HG03066 (cell line): ENCODE data around the gene CYP24A1.
A peak's percentile ranks its signal among the peaks of the same experiment; 100 is the strongest.

Experiments
- ATAC-seq: cut with Tn5 transposase; IDR thresholded peaks from one replicate; pipeline ENCODE4 v1.9.1; 2021; ENCODE audit warnings: low read depth; ENCODE audit not compliant: unreplicated experiment

CYP24A1 gene

DNA sequence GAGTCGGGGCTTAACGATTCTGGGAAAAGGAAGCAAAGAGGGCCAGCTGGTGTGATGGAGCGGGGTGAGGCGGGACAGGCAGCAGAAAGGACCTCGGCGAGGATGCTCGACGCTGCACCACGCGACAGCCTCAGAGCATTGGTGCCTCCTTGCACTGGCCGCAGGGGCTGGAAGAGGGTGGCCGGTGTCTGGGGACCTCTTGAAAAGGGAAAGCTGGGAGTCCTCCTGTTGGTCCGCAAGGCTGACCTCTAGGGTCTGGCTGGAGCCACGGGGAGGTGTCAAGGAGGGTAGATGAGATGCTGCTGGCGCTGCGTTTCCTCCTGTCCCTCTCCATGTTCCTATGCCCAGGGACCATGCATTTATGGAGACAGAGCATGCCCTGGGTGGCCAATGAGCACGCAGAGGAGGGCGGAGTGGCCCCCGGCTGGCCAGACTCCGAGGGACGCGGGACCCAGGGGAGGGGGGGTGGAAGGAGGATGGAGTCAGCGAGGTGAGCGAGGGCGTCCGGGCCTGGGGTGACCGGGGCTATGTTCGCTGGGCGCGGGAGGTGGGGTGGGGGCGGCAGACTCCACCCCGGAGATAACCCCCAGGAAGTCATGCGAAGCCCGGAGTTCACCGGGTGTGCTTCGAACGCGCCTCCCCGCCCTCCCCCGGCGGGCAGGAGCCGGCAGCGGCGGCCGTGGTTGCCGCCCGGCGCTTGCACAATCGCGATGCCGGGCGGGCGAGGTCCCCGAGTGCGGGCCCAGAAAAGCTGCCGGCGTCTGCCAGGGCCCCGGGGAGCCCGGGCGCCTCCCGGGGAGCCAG, at the start of gene CYP24A1:
Gene CYP24A1, minus strand, starts transcription at position 334 of the 804 bp plus-strand sequence. CDS start 407 bp downstream, outside the sequence.
- no peak for ATAC-seq

DNA sequence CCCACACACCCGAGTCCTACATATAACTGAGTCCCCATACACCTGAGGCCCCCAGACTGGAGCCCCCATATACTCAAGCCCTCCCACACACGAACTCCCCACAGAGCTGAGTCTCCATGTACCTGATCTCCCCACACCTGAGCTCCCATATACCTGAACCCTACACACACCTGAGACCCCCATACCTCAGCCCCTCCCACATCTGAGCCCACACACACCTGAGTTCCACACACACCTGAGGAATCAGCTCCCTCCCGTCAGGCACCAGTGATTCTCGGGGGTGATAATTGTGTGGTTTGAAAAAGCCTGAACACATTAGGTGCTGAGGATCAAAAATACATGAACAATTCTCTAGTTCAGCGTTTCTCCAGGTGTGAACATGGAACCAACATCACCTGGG, 49.5 kb upstream of the CYP24A1 start:
- ATAC-seq: no peak

DNA sequence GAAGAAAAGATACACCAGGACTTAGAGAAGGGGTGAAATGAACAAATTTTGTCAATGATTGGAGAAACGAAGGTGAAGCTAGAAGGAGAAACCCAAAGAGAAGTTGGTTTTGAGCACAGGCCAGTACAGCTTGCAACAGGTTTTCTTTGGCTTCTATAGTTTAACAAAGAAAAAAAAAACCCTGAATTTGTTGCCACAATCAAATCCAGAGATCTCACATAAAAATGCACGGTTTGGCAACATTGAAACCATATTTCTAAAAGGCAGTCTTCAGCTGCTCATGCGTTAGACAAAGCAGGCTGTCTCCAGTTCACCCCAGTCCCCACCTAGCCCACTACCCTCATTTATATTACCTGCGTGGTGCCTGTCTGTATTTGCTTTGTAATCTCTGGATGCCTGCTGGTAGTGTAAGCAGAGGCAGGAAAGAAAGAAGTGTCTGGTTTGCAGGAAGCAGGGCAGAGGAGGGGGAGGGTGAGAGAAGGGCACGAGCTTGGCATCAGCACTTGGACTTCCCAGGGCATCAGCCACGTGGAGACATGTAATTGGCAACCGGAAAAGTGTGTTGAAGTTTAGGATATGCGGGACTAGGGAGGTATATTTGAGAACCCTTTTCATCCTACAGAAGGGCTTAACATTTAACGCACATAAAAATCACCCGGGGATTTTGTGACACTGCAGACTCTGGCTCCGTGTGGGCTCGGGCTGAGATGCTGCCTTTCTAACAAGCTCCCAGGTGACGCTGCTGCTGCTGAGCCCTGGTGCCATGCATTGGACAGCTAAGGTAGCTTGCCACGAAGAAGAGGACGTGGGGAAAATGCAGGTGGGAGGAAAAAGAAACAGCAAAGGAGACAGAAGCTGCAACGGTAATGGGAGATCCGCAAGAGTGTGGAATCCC, 48.5 kb upstream of the CYP24A1 start:
- ATAC-seq: no peak

DNA sequence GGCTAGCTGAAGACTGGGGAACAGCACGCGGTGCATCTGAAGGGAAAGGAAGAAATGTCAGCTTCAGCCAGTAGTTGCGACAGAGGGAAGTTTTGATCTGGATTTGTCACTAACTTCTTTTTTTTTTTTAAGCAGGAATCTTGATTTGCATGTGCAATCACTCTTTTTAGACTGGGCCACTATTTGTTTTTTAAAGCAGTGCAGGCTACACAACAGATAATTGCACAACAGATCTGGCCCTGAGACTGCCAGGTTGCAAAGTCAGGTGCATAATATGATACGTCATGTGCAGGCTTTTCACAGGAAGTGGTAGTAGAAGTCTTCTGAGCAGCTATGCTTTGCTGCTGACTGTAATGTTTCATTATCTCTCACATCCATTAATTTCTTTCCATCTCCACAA, 47.6 kb upstream of the CYP24A1 start:
- no peak for ATAC-seq

DNA sequence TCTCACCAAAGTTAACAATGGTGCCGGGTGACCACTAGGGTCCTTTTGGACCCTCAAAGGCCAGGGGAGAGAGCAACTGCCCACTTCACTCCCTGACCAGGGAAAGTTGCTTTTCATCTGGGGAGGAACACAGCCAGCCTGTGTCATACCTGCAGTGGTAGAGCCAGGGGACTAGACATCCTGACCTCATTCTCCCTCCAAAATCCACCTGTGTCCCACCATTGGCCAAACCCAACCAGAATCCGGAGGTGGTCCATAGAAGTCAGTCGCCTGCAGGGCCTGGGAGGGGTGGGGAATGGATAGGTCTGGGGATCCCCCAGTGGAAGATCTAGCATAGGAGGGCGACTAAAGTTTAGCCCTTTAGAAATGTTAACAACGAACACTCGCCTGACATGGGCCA, 46.9 kb upstream of the CYP24A1 start:
- ATAC-seq: no peak

DNA sequence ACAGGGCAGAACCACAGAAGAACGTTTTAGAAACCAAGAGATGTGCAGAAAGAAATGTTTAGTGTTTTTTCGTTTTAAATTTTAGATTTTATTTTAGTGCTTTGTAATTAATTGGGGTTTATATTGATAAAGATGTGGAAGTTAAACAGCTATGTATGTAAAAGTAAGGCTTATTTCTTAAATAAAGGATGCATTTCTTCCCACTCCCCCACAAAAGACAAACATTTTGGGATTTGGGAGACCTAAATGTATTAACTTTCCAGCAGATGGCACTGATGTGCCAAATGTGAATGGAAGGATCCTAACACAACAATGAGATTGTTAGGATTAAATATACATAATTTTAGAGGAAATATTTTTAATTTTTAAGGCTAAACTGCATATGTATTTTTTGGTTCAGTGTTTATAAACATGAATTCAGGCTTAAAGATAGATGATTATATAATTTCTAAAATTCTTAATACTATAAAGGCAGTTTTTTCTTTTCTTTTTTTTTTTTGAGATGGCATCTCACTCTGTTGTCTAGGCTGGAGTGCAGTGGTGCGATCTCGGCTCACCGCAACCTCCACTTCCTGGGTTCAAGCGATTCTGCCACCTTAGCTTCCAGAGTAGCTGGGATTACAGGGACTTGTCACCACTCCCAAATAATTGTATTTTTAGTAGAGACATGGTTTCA, 46.1 kb upstream of the CYP24A1 start:
- no peak for ATAC-seq

DNA sequence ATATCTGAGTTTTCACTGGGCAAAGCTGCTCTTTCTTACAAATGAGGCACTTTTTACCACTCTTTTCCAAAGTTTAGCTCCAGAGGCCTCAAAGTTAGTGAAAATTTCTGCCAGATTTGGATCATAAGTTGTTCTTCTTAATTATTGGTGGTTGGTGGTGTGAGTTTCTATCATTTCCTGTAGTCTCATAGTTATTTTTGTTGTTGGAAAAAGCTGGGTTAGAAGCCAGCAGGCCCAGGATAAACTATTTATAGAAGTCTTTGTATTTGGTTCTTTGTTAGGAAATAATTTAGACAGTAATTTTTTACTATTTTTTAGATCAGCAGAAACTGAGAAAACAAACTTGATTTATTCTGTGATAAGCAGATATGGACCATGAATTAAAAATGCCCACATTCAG, 44.7 kb upstream of the CYP24A1 start:
- no peak for ATAC-seq

DNA sequence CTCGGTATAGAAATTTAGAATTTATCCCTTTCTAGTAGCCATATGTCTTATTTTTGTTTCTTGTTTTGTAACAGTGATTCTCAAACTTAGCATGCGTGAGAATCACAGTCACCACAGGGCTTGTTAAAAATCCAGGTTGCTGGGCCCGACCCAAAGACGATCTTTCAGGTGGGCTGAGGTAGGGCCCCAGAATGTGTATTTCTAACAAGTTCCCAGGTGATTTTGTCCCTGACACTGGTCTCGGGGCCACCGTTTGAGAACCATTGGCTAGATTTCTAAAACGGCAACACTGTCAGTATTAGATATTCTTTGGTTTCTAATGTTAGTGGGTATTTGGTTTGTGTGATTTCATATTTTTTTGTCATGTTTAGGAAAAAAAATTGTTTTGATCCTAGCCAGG, 44.0 kb upstream of the CYP24A1 start:
- no peak for ATAC-seq

DNA sequence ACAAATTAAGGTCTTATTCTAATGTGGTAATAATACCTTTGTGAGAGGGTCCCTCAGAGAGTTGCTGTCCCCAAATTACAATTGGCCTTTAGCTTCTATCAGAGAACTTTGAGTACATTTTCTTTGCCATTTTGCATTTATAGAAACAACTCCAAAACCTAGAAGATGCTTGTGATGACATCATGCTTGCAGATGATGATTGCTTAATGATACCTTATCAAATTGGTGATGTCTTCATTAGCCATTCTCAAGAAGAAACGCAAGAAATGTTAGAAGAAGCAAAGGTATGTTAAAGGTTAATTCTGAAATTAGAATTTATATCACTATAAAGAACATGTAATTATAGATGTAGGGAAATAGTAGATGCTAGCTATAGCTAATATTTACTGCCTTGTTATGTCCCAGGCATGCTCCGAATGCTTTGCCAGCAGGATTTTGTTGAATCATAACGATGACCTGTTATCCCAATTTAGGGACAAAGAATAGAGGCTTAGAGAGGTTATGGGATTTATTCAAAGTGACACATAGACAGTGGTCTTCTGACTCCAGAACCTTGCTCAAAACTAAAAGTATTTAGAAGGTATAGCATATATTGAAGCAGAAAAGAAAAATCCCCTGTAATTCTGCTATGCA, 41.5 kb upstream of the CYP24A1 start:
- ATAC-seq: no peak

DNA sequence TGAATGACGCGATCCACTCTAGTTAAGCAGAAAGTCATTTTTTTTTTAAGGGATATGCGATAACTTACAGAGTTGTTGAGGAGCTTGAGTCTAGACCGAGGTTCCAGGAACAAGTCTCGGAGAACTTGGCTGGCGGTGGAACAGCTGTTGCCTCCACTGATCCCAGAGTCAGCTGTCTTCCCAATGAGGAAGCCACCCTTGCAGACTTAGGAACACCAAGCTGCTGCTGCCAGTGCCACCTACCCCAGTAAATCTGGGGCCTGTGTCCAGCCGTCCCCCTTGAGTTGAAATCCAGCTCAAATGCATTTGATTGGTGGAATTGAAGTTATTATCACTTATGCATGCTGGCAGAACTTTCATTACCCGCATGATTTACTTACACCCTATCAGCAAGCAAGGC, 40.8 kb upstream of the CYP24A1 start:
- ATAC-seq: no peak

DNA sequence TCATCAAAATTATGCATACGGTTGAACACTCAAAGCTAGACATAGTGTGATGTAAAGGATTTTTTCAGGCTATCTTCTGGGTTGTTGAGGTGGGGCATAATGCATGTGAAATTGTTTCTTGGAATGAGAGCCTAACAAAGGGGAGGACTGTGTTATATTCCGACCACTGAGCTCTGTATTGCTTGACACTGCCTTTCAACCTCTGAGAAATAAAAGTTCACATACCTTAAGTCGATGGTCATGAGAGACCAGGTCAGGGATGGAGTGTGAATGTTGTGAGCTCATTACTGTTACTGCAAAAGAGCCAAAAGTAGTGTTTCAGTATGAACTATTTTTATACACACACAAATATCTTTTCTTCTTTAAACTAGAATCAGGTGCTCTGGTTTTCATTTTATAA, 39.1 kb upstream of the CYP24A1 start:
- ATAC-seq: no peak

DNA sequence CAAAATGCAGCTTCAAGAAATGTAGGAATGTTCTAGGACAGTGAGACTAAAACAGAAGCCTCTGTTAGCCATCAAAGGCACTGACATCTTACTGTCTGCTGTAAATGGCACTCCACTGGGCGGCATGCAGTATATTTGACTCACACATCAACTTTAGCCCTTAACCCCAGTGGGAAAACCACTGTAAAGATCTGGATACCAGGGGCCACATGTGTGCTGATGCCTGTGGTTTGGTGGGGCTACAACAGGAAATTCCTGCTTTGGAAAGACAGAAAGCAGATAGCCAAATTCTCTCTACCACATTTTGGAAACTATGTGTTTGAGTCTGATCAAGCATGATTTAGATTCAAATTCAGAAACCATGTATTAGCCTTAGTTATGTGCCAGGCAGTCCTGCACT, 38.4 kb upstream of the CYP24A1 start:
- ATAC-seq: no peak

DNA sequence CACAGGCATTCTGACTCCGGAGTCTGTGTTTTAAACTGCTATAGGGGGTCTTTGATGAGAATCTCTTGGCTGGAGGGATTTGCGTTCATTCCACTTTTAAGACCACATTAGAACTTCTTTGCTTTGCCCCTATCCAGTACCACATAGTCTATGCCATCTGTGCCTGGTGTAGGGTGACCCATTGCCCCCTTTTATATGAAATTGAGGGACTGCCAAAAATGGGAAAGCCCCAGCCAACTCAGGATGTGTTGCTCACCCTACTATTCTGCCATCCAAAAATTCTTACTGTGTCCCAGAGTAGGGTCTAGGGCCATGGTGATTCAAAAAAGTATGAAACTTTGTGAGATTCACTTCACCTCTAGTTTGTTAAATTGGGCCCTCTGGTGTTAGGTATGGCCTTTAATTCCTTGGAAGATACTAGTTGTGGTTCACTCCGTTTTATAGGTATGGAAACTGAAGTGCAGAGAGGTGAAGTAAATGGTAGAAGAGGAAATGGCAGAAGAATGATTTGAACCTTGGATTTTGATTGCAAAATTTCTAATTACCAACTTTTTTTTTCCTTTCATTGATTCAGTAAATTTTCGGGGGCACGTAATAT, 35.5 kb upstream of the CYP24A1 start:
- no peak for ATAC-seq

DNA sequence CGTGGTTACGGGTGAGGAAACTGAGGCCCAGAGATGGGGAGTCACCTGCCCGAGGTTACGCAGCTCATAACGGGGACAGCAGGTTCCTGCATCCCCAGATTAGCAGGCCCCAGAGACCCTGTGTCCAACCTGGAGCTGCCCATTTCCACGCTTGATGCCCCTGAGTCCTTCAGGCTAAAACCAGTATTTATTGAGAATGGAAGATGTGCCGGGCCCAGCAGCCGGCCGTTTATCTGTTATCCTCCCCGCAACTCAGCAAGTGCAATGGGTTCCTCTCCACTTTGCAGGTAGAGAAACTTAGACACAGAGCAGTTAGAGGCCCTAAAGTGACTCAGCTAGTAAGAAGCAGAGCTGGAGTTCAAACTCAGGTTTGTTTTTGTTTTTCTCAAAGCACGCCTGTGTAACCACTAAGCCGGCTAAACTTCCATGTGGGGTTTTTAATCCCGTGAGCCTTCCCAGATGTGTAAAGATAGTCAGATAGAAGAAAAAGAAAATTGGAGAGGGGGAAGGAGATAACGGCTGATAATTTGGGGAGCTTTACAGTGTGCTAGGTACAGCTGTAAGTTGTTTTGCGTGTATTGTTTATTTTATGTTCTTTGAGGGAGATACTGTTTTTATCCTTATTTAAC, 34.9 kb upstream of the CYP24A1 start:
- ATAC-seq: peak; percentile 15

DNA sequence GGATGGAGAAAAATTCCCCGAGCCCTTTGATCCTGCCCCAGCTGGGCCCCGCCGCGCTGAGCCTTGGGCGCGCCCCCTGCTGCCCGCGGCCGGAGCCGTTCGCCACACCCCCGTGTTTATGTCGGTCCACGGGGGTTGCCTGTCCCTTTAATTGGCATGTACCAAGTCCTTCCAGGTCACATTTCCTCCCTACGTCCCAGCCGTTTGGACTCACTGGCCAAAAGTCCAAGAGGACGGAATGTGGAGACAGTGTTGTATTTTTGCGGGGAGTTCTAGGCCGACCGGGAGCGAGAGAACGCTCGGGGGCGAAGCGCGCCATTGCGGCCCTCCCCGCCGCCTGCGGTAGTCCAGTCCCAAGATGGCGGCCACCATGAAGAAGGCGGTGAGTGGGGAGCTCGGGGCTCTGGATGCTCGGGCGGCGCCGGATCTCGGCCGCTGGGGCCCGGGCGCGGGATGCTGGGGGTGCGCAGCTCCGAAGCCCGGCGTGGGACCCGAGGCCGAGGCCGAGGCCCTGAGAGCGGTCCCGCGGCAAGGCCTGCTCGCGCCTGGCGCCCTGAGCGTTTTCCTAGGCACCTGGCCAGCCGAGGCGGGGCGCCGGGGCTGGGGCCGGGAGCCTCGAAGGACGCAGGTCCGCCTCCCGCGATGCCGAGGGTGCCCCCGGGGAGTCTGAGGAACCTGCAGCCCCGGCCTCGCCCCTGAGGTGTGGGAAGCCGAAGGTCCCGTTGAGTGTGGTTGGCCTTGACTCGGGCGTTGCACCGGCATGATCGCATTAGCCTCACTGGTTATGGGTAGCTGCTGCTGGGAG, 34.2 kb upstream of the CYP24A1 start, which contains the start of gene PFDN4:
Gene PFDN4, plus strand, starts transcription at position 345 of the 805 bp plus-strand sequence. Its CDS starts 14 bp downstream, at position 359.
- ATAC-seq: peak; percentile 92

DNA sequence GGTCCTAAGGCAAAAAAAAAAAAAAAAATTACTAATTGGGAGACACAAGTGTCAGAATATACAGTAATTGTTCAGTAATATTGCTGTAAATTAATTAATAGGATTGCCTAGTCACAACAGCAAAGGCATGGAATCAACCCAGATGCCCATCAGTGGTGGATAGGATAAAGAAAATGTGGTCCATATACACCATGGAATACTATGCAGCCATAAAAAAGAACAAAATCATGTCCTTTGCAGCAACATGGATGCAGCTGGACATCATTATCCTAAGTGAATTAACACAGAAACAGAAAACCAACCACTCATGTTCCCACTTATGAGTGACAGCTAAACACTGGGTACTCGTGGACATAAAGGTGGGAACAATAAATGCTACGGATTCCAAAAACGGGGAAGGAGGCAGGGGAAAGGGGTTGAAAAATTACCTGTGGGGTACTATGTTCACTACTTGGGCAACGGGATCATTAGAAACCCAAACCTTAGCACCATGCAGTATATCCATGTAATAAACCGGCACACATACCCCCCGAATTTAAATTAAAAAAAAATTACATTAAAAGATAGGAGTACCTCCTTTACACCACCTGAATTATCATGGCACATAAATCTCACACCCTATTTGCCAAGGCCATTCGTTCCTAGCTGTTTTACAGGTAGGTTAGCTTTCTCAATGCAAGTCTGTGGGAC, 33.4 kb upstream of the CYP24A1 start:
- ATAC-seq: no peak

DNA sequence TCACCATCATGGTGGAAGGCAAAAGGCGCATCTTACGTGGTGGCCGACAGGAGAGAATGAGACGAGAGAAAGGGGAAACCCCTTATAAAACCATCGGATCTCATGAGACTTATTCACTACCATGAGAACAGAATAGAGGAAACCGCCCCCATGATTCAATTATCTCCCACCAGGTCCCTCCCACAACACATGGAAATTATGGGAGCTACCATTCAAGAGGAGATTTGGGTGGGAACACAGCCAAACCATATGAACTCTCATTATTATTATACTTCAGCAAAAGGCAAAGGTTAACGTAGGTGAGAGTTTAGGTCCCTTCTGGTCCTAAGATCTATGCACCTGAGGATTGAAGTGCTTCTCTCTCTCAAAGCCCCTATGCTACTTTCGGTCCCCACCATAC, 31.7 kb upstream of the CYP24A1 start:
- ATAC-seq: no peak

DNA sequence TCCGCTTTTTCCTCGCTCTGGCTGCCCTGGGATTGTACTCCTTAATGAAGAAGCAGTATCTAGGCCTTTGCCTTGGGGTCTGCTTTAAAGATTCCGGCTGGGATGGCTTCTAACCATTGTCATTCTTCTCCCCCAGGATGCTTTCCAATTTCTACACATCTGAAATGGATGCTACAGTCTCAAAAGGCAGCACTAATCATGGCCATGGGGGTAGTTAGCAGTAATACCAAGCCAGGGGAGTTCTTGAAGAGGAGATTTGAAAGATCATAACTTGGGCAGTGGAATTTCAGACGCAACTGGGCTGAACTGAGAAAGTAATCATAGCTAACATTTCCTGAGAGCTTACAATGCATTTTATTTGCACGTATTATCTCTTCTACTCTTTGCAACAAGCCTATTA, 30.7 kb upstream of the CYP24A1 start:
- no peak for ATAC-seq
